CD4-positive, alpha-beta T cell treated with Interleukin-17A for 4 hours (primary cell): ENCODE data around the gene KRT86.
"Not testable (repeated sequence)": the region's sequence is repeated elsewhere in the genome, so short reads cannot be mapped to it uniquely, and the experiment has no call there.

Source experiments
- DNase-seq: peaks from one replicate; pipeline ENCODE4 v3.0.0-alpha.2; 2020; ENCODE audit warnings: mixed read lengths

Gene KRT86

DNA sequence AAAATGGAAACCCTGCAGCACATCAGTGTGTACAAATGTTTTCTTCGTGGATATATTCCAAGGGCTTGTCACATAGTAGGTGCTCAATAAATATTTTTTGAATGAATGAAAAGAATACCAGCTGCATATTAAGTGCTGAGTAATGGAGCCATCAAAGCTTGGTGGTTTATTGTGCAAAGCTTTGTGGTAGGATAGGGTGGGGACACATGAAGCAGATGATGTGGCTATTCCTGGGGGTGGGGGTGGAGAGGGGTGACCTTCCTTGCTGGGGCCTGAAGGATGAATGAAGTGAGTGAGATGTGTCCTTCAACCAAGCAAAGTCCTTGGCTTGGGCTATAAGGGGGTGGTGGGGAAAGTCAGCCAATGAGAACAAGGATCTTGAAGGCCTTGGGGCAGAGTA lies 21.2 kb downstream of the KRT86 start:
- no peak for DNase-seq

DNA sequence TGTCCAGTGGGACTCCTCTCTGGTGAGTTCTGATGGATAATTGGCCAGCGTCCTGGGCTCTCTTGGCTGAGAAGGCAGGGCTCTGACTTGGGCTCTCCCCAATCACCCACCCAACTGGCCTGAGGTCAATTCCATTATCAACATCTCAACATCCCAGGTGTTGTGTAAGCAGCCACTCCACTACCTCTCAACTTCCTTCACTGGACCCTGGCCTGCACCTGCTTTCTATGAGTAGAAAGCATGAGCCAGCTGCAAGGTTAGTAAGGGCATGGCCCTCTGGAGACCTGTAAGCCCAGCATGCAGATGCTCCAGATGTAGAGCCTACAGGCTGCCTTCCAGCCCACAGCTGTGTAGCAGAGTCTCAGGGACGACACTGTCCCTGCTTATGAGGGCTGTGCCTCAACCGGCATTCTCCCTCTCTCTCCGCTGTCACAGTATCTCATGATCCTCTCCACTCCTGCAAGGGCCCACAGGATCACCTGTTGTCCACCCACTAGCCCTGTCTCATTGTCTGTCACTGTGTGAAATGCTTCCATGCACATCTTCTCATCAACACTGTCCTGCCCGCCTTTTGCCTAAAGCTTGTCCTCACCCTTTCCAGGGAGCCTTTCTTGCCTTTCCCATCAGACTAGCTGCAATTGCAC lies 22.2 kb downstream of the KRT86 start:
- DNase-seq, result no peak

DNA sequence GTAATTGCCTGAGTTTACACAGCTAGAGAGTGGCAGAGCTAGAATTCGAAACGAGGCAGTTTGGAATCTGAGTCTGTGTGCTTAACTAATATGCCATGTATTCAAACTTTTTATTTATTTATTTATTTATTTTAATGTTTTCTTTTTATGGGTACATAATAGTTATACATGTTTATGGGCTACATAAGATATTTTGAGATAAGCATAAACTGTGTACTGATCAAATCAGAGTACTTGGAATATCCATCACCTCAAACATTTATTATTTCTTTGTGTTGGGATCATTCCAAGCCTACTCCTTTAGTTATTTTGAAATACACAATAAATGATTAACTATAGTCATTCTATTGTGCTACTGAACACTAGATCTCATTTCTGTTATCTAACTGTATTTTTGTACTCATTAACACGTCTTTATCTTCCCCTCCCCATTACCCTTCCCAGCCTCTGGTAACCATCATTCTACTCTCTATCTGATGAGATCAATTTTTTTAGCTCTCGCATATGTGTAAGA lies 24.3 kb downstream of the KRT86 start:
- no peak for DNase-seq

DNA sequence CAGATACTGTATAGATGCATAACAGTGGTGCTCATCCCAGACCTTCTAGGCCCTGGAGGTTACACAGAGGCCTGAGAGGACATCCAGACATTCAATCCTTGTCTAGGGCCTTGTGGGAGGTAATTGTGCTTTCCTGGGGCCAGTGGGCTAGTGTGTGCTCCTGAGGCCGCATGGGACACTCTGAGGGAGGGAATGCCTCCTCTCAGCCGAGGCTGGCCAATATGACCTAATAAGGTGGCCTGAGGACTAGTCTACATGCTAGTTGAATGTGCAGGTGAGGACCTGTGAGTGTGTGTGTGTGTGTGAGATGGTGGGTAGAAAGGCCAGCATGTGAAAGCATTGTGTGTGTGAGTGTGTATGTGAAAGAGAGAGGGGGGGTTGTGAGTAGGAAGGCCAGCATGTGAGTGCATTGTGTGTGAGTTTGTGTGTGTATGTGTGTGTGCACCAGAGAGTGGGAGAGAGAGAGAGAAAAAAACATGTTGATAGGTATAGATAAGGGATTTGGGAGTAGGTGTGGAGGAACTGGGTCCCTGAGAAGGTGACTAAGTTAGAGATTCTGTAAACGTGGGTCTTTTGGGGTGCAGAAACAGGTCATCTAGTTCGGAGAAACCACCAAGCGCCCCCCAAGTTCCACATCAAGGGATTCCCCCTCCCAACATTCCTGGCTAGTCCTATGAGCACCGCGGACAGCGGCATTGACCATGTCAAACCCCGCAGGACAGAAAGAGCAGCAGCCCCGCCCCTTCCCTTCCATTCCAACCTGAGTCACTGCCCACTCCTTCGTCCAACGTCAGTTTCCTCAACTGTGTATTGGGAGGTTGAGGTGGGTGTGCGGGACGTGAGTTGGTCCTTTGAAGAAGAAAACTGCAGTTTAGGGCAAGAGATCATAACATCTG lies 26.6 kb downstream of the KRT86 start:
- DNase-seq, result no peak

DNA sequence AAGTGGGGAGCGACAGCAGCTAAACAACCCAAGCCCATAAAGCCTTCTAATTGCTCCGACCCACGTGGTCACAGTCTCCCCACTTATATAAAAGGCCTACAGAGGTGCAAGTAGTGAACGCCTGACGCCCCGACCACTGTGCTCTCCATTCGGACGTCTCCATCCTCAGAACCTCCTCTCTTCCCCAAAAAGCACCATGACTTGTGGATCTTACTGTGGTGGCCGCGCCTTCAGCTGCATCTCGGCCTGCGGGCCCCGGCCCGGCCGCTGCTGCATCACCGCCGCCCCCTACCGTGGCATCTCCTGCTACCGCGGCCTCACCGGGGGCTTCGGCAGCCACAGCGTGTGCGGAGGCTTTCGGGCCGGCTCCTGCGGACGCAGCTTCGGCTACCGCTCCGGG lies 27.3 kb downstream of the KRT86 start:
- DNase-seq, result not testable (repeated sequence)

DNA sequence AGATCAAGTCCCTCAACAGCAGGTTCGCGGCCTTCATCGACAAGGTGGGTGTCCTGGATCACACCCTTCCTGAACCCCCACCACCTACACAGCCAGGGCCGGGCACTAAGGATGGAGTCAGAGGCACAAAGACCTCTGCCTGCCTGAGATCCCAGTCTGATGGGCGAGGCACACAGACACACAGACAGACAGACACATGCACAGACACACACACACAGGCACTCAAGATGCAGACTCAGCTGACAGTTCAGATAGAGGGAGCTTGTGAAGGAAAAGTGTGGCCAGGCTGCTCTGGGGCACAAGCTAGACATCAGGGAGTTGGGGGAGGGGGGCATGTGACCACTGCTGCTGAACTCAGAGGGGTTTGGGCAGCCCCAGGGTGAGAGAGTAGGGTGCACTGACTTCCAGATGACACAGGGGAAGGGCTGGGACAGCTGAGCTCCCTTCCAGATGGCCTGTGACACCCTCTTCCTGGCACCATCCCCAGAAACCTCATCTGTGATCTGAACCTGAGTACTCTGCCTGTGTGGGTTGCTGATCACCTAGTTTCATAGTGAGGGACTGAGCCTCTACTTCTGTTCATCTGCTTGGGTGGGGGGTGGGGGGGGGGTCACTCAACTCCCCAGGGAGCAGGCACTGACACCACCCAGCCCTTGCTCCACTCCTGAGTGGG lies 27.9 kb downstream of the KRT86 start:
- not testable (repeated sequence) for DNase-seq

DNA sequence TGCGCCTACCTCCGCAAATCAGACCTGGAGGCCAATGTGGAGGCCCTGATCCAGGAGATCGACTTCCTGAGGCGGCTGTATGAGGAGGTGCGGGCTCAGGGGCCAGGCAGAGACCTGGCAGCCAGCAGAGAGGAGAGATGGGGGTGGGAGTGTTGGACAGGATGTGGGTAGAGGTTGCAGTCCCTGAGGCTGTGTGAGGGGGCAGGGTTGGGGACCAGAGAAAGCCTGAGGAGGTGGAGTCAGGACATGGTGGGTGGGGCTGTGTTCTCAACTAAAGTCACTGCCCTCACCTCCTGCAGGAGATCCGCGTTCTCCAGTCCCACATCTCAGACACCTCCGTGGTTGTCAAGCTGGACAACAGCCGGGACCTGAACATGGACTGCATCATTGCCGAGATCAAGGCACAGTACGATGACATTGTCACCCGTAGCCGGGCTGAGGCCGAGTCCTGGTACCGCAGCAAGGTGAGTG lies 30.5 kb downstream of the KRT86 start:
- DNase-seq, result not testable (repeated sequence)

DNA sequence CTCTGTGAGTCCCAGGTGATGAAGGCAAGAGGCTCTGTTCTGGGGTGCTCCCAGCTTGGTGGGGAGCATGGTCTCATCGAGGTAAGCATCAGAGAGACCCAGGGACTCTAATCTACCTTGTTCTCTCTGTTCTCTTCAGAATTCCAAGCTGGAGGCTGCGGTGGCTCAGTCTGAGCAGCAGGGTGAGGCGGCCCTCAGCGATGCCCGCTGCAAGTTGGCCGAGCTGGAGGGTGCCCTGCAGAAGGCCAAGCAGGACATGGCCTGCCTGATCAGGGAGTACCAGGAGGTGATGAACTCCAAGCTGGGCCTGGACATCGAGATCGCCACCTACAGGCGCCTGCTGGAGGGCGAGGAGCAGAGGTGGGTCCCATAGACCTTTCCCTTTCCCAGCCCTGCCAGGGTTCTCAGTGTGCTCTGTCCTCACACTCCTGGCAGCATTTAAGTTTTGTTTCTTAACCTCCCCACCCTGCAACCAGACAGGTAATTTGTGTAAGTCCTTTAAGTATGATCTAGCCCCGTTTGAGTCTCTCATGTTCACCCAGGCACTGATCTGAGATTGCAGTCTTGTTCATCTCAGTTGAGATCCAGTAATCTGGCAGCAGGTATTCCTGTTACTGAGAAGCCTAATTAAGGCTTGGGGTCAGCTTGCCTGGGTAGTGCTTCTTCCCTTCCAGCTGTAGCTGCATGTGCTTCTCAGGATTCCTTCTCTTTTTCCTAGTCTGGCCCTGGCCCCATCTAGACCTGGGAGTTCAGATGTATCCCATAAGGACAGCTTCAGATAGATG lies 31.7 kb downstream of the KRT86 start:
- DNase-seq, result no peak

DNA sequence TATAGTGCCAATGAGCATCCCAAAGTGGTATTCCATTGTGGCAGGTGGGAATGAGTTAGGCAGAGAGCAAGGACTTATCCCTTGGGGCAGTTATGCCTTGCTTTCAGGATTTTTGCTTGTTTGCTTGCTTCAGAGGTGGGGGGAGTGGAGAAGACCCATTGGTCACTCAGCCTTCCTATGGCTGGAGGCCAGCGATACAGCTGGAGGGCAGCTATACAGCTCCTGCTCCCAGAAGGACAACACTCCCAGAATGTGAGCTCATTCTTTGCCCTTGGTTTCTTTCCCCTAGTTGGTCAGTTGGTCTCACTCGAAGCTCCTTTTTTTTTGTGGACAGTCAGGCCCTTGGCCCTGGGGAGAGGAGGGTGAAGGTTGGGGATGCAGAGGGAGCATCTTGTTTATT lies 32.3 kb downstream of the KRT86 start:
- DNase-seq, result no peak

DNA sequence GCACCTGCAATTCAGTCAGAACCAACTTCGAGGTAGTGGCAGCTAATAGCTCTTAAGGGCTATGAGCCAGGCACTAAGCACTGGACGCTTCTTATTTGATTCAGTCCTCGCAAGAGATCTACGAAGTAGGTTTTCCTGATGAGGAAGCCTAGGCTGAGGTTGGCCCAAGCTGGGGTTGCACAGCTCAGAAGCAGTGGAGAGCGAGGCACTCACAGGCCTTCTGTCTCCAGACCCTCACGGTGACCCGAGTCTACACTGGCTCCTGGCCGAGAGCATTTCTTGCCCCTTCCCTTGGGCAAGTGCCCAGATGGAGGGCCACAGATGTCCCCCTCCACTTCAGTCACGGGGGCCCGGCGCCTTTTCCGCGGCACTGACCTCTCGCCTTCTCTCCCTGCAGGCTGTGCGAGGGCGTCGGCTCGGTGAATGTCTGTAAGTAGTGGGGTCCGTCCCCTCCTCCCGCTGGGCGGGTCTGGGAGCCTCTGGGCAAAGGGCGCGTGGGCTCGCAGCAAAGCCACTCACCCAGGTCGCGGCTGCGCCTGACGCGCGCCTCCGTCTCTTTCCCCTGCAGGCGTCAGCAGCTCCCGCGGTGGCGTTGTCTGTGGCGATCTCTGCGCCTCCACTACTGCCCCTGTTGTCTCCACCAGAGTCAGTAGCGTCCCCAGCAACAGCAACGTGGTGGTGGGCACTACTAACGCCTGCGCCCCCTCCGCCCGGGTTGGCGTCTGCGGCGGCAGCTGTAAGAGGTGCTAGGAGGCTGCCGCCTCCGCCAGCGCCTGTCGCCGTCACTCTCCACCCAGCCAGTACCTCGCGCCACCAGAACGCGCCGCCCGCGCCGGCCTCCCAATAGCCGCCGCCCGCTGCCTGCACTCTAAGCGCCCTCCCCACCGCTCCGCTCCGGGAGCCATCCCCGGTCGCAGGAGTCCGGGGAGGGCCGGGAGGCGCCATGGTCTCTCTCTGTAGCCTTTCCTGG lies 33.7 kb downstream of the KRT86 start:
- DNase-seq, result peak; percentile 13

DNA sequence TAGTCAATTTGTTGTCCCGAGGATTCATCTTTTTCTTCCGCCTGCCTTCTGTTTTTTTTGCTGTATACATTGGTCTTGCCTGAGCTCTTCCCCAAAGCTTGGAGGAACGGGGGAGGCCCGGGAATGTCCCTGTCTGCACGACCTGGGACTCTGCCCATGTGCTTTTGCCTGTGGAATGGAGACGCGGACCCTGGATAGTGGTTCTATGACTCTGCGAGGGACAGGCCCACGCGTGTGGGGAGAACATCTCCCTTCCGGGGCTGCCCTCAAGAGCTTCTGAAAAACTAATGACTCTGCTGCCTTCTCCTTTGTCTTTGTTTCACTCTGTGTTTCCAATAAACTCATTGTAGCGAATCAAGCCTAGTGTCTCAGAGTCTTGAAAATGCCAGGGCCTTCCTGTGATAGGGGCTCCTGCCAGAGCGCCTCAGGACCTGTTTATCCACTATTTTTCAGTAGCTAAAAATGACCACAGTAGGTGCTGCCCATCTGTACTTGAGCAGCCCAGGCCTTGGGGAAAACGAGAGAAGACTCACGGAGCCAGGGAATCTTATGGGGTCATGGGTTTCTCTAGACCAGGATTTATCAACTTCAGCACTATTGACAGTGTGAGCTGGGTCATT lies 34.5 kb downstream of the KRT86 start:
- no peak for DNase-seq

DNA sequence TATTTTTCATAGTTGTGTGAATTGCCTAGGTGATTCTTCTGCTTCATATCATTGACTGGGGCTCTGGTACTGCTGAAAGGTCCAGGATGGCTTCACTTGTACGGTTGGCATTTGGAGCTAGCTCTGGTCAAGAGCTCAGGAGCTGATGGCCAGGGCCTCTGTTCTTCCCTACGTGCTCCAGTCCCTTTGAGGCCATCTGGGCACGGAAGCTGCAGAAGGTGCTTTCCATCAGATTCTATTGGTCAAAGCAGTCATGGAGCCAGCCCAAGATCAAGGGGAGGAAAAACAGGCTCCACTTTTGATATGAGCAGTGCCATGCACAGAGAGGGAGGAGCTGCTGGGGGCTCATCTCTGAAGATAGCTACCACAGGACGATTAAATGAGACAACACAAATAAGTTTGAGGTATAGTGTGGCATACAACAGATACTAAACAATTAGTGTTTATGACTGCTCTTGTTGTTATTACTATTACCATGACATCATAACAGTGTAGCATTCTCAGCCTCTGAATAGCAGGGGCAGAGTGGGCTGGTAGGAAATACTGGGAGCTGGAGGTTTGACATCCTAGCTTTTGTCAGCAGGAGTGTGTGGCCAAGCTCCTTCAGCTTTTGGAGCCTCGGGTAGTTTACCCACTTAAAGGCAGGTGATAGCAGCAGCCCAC lies 36.3 kb downstream of the KRT86 start:
- DNase-seq, result no peak

DNA sequence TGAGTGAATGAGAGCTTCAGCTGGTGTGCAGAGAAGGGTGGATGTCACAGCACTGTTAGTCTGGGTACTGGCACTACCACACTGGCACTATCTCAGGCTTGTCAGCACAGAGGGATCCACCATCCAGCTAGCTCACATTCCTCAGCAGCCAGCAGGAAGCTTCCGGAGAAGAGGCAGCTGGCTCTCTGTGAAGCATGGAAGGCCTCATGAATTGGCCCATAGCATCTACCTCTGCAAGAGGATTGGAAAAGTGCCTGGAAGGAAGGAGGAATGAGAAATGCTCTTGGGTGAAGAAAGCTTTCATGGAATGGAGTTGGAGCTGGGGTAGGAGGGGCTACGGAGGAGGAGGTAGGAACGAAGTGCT lies 36.8 kb downstream of the KRT86 start:
- DNase-seq, result no peak

DNA sequence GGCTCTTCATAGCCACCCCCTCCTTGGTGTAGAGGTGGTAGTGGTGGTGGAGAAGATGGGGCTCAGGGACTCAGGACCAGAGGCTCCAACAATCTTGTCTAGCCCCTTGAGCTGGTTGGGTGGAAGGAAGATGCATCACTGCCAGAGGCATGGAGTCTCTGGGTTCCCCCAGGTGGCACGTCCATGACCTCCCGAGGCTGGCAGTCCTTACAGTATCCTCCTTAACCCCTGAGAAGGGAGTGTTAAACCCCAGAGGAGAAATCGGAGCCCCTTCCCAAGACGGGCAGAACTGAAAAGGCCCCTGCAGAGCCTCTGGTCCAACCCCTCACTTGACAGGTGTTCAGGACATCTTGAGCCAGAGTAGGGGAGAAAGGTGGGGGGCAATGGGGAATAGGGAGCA lies 37.6 kb downstream of the KRT86 start:
- no peak for DNase-seq

DNA sequence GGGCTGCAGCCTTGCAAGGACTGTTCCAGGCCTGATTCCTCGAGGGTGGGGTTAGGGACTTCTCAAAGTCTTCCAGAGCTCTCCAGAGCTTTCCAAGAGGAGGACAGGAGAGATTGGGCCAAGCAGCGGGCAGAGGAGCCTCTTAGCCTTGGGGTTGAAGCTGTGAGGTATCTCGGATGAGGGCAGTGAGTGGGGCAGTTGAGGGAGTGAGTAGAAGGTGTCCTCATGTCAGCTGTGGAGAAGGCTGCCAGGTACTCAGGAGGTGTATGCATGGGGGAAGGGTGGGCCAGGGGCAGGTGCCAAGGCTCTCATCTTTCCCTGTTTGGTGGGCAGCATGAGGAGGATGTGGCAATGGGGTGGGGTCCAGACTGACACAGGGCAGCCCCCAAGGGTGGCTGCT lies 39.0 kb downstream of the KRT86 start:
- no peak for DNase-seq

DNA sequence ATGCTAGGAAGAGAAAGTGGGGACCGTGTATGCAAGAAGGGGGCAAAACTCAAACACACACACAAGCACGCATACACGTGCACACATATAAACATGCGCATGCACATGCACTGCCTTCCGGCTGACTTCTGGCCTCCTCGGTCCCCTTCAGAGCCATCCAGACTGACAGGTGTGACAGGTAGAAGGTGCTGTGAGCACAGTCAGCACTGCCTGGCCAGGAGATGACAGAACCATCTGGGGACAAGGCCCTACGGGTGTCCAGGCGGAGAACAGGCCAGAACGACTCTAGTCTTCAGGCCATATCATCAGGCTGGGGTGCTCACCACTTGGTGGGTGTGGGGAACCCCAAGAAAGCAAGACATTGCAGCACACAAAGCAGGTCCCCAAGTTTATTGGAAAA lies 39.5 kb downstream of the KRT86 start:
- no peak for DNase-seq

DNA sequence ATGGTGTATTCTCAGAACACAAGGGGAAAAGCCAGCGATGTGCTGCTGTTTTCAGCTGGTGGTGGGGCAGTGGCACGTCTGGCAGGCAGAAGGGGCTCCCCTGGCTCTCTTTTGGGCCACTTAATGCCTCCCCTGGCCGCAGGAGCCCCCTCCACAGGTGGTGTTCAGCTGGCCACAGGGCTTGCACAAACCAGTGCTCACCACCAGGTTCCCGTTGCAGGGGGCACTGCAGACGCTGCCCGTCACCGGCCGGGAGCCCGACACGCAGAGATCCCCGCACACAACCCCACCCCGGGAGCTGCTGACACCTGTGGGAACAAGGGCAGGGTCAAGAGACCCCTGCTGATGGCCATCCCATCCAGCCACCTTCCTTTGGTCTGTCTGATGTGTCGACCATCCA lies 40.1 kb downstream of the KRT86 start:
- DNase-seq, result no peak

DNA sequence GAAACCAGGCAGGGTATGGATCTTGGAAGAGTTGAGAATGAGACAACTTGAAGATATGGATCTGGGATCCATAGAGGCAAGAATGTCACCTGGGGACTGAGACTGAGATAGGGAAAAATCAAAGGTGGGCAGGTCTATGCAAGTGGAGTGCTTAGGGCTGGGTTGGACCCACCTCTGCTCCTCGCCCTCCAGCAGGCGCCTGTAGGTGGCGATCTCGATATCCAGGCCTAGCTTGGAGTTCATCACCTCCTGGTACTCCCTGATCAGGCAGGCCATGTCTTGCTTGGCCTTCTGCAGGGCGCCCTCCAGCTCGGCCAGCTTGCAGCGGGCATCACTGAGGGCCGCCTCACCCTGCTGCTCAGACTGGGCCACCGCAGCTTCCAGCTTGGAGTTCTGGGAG lies 41.3 kb downstream of the KRT86 start:
- peak; percentile 14 for DNase-seq

DNA sequence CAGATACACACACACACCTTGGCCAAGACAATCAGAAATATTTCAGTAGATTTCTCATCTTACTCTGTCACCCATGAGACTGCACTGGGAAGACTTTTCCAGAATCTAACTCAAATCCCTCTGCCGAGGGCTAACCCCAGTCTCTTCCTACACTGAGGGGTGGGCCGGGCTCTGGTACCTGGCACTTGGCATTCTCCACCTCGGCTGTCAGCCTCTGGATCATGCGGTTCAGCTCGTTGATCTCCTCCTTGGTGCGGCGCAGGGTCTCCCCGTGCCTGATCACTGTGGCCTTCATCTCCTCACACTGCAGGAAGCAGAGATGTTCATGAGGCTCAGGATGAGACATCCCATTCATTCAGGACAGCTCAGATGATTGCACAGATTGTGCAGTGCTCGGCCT lies 41.8 kb downstream of the KRT86 start:
- DNase-seq, result no peak

DNA sequence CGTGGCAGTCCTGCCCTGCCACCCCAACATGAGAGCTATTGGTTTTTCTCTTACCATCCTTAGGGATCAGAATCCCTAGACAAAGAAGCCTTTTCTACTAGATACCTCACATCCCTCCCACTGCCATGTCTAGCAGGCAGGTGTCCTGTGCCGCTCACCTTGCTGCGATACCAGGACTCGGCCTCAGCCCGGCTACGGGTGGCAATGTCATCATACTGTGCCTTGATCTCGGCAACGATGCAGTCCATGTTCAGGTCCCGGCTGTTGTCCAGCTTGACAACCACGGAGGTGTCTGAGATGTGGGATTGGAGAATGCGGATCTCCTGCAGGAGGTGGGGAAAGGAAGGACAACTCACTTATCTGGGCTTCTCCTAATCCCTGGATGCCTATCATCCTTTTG lies 42.3 kb downstream of the KRT86 start:
- no peak for DNase-seq
